ENCODE results near the gene MPPED1. TPM values are rescaled to one million over a fixed set of nuclear protein-coding genes. Genes with fewer than 3 reads are reported as not detected.

The MPPED1 gene
- 0.37 TPM for total RNA-seq (ENCODE audit: unreplicated experiment)
- long read RNA-seq = 0 reads

- H3K36me3 Mint-ChIP-seq (ENCODE audit: unreplicated experiment) = peaks cover 5% of the 10 kb centered on the region
Observed at GRCh38 chr22:43411869-43412807, at the start of gene MPPED1. Gene MPPED1, plus strand, starts transcription at chr22:43412014. Its CDS starts 12,972 bp downstream, at chr22:43424986.

GRCh38 chr22:43363315-43364168, 48.3 kb upstream of the MPPED1 start:
- H3K27ac Mint-ChIP-seq (ENCODE audit: unreplicated experiment) = no peak overlapping the region
- H3K27me3 Mint-ChIP-seq (ENCODE audit: unreplicated experiment) = no peaks in the 10 kb centered on the region
- H3K9me3 Mint-ChIP-seq (ENCODE audit: unreplicated experiment) = no peaks in the 10 kb centered on the region
- no peak for DNase-seq
- H3K4me3 Mint-ChIP-seq (ENCODE audit: unreplicated experiment) = no peak overlapping the region
- no peak for TF ChIP-seq CTCF (IDR thresholded peaks at IDR 0.05; ENCODE audit: partially characterized antibody, unreplicated experiment)
- peaks cover 1% of the 10 kb centered on the region for H3K4me1 Mint-ChIP-seq (ENCODE audit: low read depth, unreplicated experiment)
- no peaks in the 10 kb centered on the region for H3K36me3 Mint-ChIP-seq (ENCODE audit: unreplicated experiment)

More at GRCh38 chr22:43411869-43412807, at the start of gene MPPED1:
- DNase-seq = peak; percentile 40
- Mint-ChIP-seq H3K4me3 (ENCODE audit: unreplicated experiment) (peak within 1 kb of the TSS; percentile 73), H3K27ac (ENCODE audit: unreplicated experiment) (no peak within 1 kb of the TSS), H3K9me3 (ENCODE audit: unreplicated experiment) (peaks cover 1% of the 10 kb centered on the region), H3K27me3 (ENCODE audit: unreplicated experiment) (peaks cover 24% of the 10 kb centered on the region), H3K4me1 (ENCODE audit: low read depth, unreplicated experiment) (peaks cover 2% of the 10 kb centered on the region)
- no peak for TF ChIP-seq CTCF (IDR thresholded peaks at IDR 0.05; ENCODE audit: partially characterized antibody, unreplicated experiment)

- no peaks in the 10 kb centered on the region for H3K9me3 Mint-ChIP-seq (ENCODE audit: unreplicated experiment)
- H3K27me3 Mint-ChIP-seq (ENCODE audit: unreplicated experiment) = no peaks in the 10 kb centered on the region
- H3K4me3 Mint-ChIP-seq (ENCODE audit: unreplicated experiment) = no peak overlapping the region
- no peak overlapping the region for H3K27ac Mint-ChIP-seq (ENCODE audit: unreplicated experiment)
- DNase-seq = no peak
- no peaks in the 10 kb centered on the region for H3K36me3 Mint-ChIP-seq (ENCODE audit: unreplicated experiment)
- no peak for TF ChIP-seq CTCF (IDR thresholded peaks at IDR 0.05; ENCODE audit: partially characterized antibody, unreplicated experiment)
- peaks cover 1% of the 10 kb centered on the region for H3K4me1 Mint-ChIP-seq (ENCODE audit: low read depth, unreplicated experiment)
Observed at GRCh38 chr22:43364169-43364435, 47.7 kb upstream of the MPPED1 start.

GRCh38 chr22:43365715-43366440, 45.9 kb upstream of the MPPED1 start:
- Mint-ChIP-seq H3K9me3 (ENCODE audit: unreplicated experiment) (no peaks in the 10 kb centered on the region), H3K4me1 (ENCODE audit: low read depth, unreplicated experiment) (peaks cover 5% of the 10 kb centered on the region), H3K36me3 (ENCODE audit: unreplicated experiment) (no peaks in the 10 kb centered on the region), H3K27me3 (ENCODE audit: unreplicated experiment) (no peaks in the 10 kb centered on the region), H3K4me3 (ENCODE audit: unreplicated experiment) (no peak overlapping the region), H3K27ac (ENCODE audit: unreplicated experiment) (no peak overlapping the region)
- no peak for DNase-seq
- TF ChIP-seq CTCF (IDR thresholded peaks at IDR 0.05; ENCODE audit: partially characterized antibody, unreplicated experiment) = no peak
